ENCODE data around the gene COL15A1. TPM values are rescaled to one million over a fixed set of nuclear protein-coding genes. Genes with fewer than 3 reads are reported as not detected.

Gene COL15A1
- total RNA-seq, 1 donor from 2014 or later: 0.07 TPM

DNA sequence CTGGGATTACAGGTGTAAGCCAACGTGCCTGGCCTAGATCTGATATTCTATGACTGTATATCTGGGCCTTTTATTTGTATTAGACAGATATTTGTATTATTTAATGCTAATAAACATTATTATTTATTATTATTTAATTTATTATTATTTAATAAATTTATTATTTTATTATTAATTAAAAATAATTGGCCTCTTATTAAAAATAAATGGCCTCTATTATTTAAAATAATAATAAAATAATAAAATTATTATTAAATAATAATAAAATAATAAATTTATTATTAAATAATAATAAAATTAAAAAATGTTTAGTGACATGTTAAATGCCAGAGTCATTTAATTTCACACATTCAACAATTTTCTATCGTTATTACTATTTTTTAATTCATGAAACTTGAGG, 9.8 kb upstream of the COL15A1 start:
- intact Hi-C loops (cut with micrococcal nuclease): loop anchor here (1.0 kb wide), 1 partner anchor 15 kb away; no protein-coding TSS in a partner anchor
- no peak for ATAC-seq (ENCODE audit: low read depth)
- peaks cover 22% of the 10 kb centered on the region for H3K27me3 Mint-ChIP-seq
- H3K9me3 Mint-ChIP-seq: no peaks in the 10 kb centered on the region
- no peaks in the 10 kb centered on the region for H3K4me1 Mint-ChIP-seq
- POLR2A ChIA-PET: no interaction called here
- no peak overlapping the region for H3K4me3 Mint-ChIP-seq
- CTCF ChIA-PET: no interaction called here
- no peaks in the 10 kb centered on the region for H3K36me3 Mint-ChIP-seq (ENCODE audit: low read depth)
- no peak overlapping the region for H3K27ac Mint-ChIP-seq
- no peak for DNase-seq
- TF ChIP-seq CTCF (IDR thresholded peaks at IDR 0.05): no peak

DNA sequence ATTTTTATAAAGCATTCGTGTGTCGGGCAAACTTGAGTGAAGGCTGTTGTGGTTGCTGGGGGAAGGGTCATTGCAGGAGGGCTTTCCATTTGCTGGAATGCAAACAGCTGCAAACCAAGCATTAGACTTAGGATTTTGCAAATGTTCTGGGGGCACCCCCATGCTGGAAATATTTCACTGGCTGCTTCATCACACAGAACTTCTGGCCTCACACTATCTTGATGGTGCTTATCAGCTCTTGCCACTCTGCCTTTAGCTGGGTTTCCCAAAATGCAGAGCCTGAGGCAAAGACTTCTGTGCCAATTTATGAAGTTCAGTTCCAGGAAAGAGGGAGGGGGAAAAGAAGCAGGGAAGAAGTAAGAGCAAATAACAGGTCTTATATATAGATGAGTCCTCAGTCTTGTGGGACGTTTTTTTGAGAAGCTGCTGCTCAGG, 8.6 kb upstream of the COL15A1 start:
- Mint-ChIP-seq H3K4me3 (no peak overlapping the region), H3K27me3 (peaks cover 30% of the 10 kb centered on the region), H3K27ac (no peak overlapping the region), H3K36me3 (ENCODE audit: low read depth) (no peaks in the 10 kb centered on the region), H3K4me1 (no peaks in the 10 kb centered on the region), H3K9me3 (no peaks in the 10 kb centered on the region)
- no peak for ATAC-seq (ENCODE audit: low read depth)
- no peak for TF ChIP-seq CTCF (IDR thresholded peaks at IDR 0.05)
- POLR2A ChIA-PET: no interaction called here
- intact Hi-C loops (cut with micrococcal nuclease): no loop called here
- no peak for DNase-seq
- CTCF ChIA-PET: no interaction called here

GRCh38 chr9:98940276-98940675, 3.4 kb upstream of the COL15A1 start:
- H3K36me3 Mint-ChIP-seq (ENCODE audit: low read depth): no peaks in the 10 kb centered on the region
- H3K4me3 Mint-ChIP-seq: no peak overlapping the region
- H3K27ac Mint-ChIP-seq: no peak overlapping the region
- H3K9me3 Mint-ChIP-seq: no peaks in the 10 kb centered on the region
- intact Hi-C loops (cut with micrococcal nuclease): no loop called here
- ATAC-seq (ENCODE audit: low read depth) (no peak), DNase-seq (no peak)
- POLR2A ChIA-PET: no interaction called here
- peaks cover 15% of the 10 kb centered on the region for H3K4me1 Mint-ChIP-seq
- no peak for TF ChIP-seq CTCF (IDR thresholded peaks at IDR 0.05)
- H3K27me3 Mint-ChIP-seq: peaks cover 67% of the 10 kb centered on the region
- CTCF ChIA-PET: no interaction called here

DNA sequence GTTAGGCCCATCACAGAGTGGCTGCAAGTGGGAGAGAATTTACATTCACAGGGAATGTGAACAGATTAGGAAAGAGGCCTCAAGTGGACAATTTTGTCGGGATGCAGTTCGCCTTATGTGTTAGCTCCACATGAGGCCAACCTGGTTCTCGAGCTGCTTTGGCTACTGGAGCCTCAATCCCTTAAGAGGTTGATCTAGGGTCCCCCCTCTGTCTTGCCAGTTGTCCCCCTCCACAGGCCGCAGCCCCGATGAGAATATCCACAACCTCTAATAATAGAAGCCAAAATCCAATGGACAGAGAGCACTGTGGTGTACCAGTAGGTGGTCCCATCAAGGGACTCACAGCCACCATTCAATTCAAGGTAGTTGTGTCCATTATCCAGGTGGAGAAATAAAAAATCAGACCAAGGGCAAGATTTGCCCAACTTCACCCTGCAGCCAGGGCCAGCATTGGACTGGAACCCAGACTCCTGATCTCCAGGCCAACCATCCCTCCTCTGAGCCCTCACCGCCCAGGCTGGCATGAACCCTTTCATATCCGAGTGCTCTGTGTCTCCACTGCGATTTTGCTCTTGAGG, 1.7 kb upstream of the COL15A1 start:
- H3K27ac Mint-ChIP-seq: no peak overlapping the region
- ChIA-PET POLR2A (no interaction called here), CTCF (no interaction called here)
- peaks cover 15% of the 10 kb centered on the region for H3K4me1 Mint-ChIP-seq
- no peak for TF ChIP-seq CTCF (IDR thresholded peaks at IDR 0.05)
- intact Hi-C loops (cut with micrococcal nuclease): no loop called here
- DNase-seq (no peak), ATAC-seq (ENCODE audit: low read depth) (no peak)
- no peak overlapping the region for H3K4me3 Mint-ChIP-seq
- H3K36me3 Mint-ChIP-seq (ENCODE audit: low read depth): no peaks in the 10 kb centered on the region
- peaks cover 74% of the 10 kb centered on the region for H3K27me3 Mint-ChIP-seq
- no peaks in the 10 kb centered on the region for H3K9me3 Mint-ChIP-seq

- H3K27me3 Mint-ChIP-seq: peaks cover 71% of the 10 kb centered on the region
- ChIA-PET POLR2A (no interaction called here), CTCF (no interaction called here)
- H3K4me3 Mint-ChIP-seq: no peak overlapping the region
- intact Hi-C loops (cut with micrococcal nuclease): no loop called here
- no peak overlapping the region for H3K27ac Mint-ChIP-seq
- ATAC-seq (ENCODE audit: low read depth): no peak
- no peak for TF ChIP-seq CTCF (IDR thresholded peaks at IDR 0.05)
- H3K4me1 Mint-ChIP-seq: peaks cover 15% of the 10 kb centered on the region
- no peaks in the 10 kb centered on the region for H3K36me3 Mint-ChIP-seq (ENCODE audit: low read depth)
- no peaks in the 10 kb centered on the region for H3K9me3 Mint-ChIP-seq
- DNase-seq: no peak
Observed at GRCh38 chr9:98942906-98943681, 613 bp upstream of the COL15A1 start.

Measured in activated B cell treated with CpG ODN at 0.5 μM for 24 hours (primary cell).